Measurements from ENCODE around the gene LRP10. TPM values are rescaled to one million over a fixed set of nuclear protein-coding genes. Genes with fewer than 3 reads are reported as not detected.

Gene LRP10
- total and polyA plus RNA-seq, 2 donors (not counting 1 experiment from before 2014, with no cell fraction given), result 99.7 to 120 TPM

DNA sequence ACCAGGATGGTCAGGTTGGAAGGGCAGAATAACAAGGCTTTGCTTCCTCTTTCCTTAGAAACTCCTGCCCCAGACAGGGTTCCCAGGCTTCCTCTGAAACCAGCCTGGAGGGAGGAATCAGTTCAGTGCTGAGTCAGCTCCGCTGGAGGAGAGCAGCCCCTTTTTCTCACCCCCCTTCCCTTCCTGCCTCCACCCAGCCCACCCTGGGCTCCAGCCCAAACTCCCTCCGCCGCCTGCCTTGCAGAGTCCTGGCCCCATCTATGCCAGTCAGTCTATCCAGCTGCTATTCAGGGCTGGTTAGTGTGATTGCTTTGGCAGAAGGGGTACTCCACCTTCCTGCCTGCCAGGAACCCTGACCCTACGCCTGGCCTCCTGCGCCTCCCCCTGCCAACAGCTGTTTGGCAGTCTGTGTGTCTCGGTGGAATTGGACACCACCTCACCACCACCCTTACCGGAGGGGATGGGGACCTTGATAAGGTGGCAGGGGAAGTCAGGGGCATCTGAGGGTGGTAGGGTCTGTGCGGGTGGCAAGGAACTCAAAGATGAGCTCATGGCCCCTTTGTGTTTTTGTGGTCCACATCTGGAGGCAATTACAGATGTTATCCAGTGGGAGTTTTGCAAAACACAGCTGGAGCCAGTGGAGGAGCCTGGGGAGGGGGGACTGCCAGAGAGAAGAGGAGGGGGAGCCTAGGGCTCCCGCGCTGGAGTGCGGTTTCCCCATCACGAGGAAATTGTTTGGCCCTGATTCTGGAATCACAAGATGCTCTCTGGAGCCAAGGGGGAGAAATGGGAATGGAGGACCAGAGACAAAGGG, 23.0 kb upstream of the LRP10 start:
- Histone ChIP-seq H3K9me3 (ENCODE audit: control extremely low read depth in 1 of 3, control insufficient read depth in 2 of 3, insufficient read depth in 1 of 3, low read length in 2 of 3) (no peaks in the 10 kb centered on the region), H3K27me3 (replicated peaks in 1 of 4; ENCODE audit: control extremely low read depth in 1 of 4, control insufficient read depth in 3 of 4, insufficient read depth in 4 of 4, low read length in 3 of 4) (peaks cover 0 to 19% (median 0%) of the 10 kb centered on the region in 4 experiments), H3K27ac (ENCODE audit: low read length in 2 of 2) (no peak overlapping the region), H3K4me1 (ENCODE audit: control insufficient read depth in 2 of 2, insufficient read depth in 2 of 2, low read length in 2 of 2) (peaks cover 0 to 8% of the 10 kb centered on the region in 2 donors), H4K20me1 (ENCODE audit: control insufficient read depth, insufficient read depth, low read length, poor library complexity, severe bottlenecking) (no peaks in the 10 kb centered on the region), H3K9ac (ENCODE audit: low read length) (no peak overlapping the region), H3K4me3 (ENCODE audit: control extremely low read depth in 1 of 5, extremely low read depth in 1 of 5, insufficient read depth in 1 of 5, low read depth in 2 of 5, low read length in 4 of 5) (no peak overlapping the region), H3K36me3 (replicated peaks in 1 of 2; ENCODE audit: control extremely low read depth in 1 of 2, control insufficient read depth in 1 of 2, extremely low read depth in 1 of 2, insufficient read depth in 2 of 2, low read length in 1 of 2) (no peaks in the 10 kb centered on the region), H3K79me2 (ENCODE audit: control insufficient read depth, insufficient read depth, low read length) (no peaks in the 10 kb centered on the region), H2AFZ (ENCODE audit: insufficient read depth, low read depth, low read length, poor library complexity, severe bottlenecking) (no peak overlapping the region), H3K4me2 (replicated peaks; ENCODE audit: low read depth, low read length, poor library complexity, severe bottlenecking) (no peak overlapping the region)
- Mint-ChIP-seq H3K4me3 (no peak overlapping the region), H3K4me1 (peaks cover 6% of the 10 kb centered on the region), H3K9me3 (ENCODE audit: insufficient read depth) (no peaks in the 10 kb centered on the region), H3K27ac (no peak overlapping the region), H3K27me3 (peaks cover 10% of the 10 kb centered on the region)
- ChIA-PET CTCF (interaction anchor here (0.6 to 12.0 kb wide), 12 partner anchors 10 to 359 kb away, joined by 3 to 207 read pairs (median 4); partner anchors contain the start of genes MMP14, MRPL52 and OXA1L), POLR2A (no interaction called here)
- WGBS (ENCODE audit: insufficient coverage), result 19% methylated on average over 5 of the region's 12 CpGs
- TF ChIP-seq, protein P1, sequence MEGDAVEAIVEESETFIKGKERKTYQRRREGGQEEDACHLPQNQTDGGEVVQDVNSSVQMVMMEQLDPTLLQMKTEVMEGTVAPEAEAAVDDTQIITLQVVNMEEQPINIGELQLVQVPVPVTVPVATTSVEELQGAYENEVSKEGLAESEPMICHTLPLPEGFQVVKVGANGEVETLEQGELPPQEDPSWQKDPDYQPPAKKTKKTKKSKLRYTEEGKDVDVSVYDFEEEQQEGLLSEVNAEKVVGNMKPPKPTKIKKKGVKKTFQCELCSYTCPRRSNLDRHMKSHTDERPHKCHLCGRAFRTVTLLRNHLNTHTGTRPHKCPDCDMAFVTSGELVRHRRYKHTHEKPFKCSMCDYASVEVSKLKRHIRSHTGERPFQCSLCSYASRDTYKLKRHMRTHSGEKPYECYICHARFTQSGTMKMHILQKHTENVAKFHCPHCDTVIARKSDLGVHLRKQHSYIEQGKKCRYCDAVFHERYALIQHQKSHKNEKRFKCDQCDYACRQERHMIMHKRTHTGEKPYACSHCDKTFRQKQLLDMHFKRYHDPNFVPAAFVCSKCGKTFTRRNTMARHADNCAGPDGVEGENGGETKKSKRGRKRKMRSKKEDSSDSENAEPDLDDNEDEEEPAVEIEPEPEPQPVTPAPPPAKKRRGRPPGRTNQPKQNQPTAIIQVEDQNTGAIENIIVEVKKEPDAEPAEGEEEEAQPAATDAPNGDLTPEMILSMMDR (IDR thresholded peaks at IDR 0.05), result no peak
- no peak for TF ChIP-seq EZH2 (IDR thresholded peaks at IDR 0.05; ENCODE audit: borderline replicate concordance, insufficient read depth, low read depth, low read length, poor library complexity, severe bottlenecking)
- intact Hi-C loops (cut with micrococcal nuclease), result no loop called here
- no peak for DNase-seq
- ATAC-seq (ENCODE audit: low read depth), result no peak
